ENCODE measurements around the gene CCM2.

GRCh38 chr7:45007106-45007505 lies 7.1 kb downstream of the CCM2 start:
- TF ChIP-seq CTCF (conservative IDR thresholded peaks at IDR 0.05; ENCODE audit: low read length) (no peak), EZH2phosphoT487 (IDR thresholded peaks at IDR 0.05; ENCODE audit: borderline replicate concordance, low read depth, low read length) (no peak)
